ENCODE measurements around the gene EHHADH. TPM values are rescaled to one million over a fixed set of nuclear protein-coding genes. Genes with fewer than 3 reads are reported as not detected.

Gene EHHADH
- total and polyA plus RNA-seq, 8 donors: 7.4 to 13.5 (median 12.0) TPM

GRCh38 chr3:185251272-185251671 is 2.6 kb downstream of the EHHADH start:
- no peaks in the 10 kb centered on the region for H3K9me3 ChIP-seq
- TF ChIP-seq, protein P1, sequence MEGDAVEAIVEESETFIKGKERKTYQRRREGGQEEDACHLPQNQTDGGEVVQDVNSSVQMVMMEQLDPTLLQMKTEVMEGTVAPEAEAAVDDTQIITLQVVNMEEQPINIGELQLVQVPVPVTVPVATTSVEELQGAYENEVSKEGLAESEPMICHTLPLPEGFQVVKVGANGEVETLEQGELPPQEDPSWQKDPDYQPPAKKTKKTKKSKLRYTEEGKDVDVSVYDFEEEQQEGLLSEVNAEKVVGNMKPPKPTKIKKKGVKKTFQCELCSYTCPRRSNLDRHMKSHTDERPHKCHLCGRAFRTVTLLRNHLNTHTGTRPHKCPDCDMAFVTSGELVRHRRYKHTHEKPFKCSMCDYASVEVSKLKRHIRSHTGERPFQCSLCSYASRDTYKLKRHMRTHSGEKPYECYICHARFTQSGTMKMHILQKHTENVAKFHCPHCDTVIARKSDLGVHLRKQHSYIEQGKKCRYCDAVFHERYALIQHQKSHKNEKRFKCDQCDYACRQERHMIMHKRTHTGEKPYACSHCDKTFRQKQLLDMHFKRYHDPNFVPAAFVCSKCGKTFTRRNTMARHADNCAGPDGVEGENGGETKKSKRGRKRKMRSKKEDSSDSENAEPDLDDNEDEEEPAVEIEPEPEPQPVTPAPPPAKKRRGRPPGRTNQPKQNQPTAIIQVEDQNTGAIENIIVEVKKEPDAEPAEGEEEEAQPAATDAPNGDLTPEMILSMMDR (IDR thresholded peaks at IDR 0.05): no peak
- no peaks in the 10 kb centered on the region for H3K4me1 ChIP-seq
- no peak for ATAC-seq
- H3K27ac ChIP-seq: no peak overlapping the region
- no peaks in the 10 kb centered on the region for H3K36me3 ChIP-seq
- no peak for DNase-seq
- intact Hi-C loops (cut with DNase I): no loop called here
- H3K4me3 ChIP-seq: no peak overlapping the region
- no peaks in the 10 kb centered on the region for H3K27me3 ChIP-seq

GRCh38 chr3:185250653-185251052 is 3.2 kb downstream of the EHHADH start:
- intact Hi-C loops (cut with DNase I): no loop called here
- no peak overlapping the region for H3K4me3 ChIP-seq
- H3K9me3 ChIP-seq: no peaks in the 10 kb centered on the region
- H3K4me1 ChIP-seq: no peaks in the 10 kb centered on the region
- DNase-seq: no peak
- H3K27ac ChIP-seq: no peak overlapping the region
- H3K36me3 ChIP-seq: no peaks in the 10 kb centered on the region
- ATAC-seq: no peak
- H3K27me3 ChIP-seq: no peaks in the 10 kb centered on the region
- TF ChIP-seq, protein P1 (IDR thresholded peaks at IDR 0.05): no peak

- Histone ChIP-seq H3K36me3 (no peaks in the 10 kb centered on the region), H3K9me3 (no peaks in the 10 kb centered on the region), H3K4me3 (no peak overlapping the region), H3K4me1 (no peaks in the 10 kb centered on the region), H3K27ac (no peak overlapping the region), H3K27me3 (no peaks in the 10 kb centered on the region)
- no peak for DNase-seq
- TF ChIP-seq, protein P1 (IDR thresholded peaks at IDR 0.05): no peak
- ATAC-seq: no peak
- intact Hi-C loops (cut with DNase I): no loop called here
These were observed 3.6 kb downstream of the EHHADH start for GRCh38 chr3:185250247-185250646.

- intact Hi-C loops (cut with DNase I): no loop called here
- Histone ChIP-seq H3K27me3 (no peaks in the 10 kb centered on the region), H3K4me1 (no peaks in the 10 kb centered on the region), H3K9me3 (peaks cover 0 to 35% of the 10 kb centered on the region in 2 donors), H3K36me3 (no peaks in the 10 kb centered on the region), H3K4me3 (no peak overlapping the region), H3K27ac (no peak overlapping the region)
- ATAC-seq (no peak), DNase-seq (no peak)
- TF ChIP-seq, protein P1 (IDR thresholded peaks at IDR 0.05): no peak
These were observed 11.2 kb downstream of the EHHADH start for GRCh38 chr3:185242642-185243041.

DNA sequence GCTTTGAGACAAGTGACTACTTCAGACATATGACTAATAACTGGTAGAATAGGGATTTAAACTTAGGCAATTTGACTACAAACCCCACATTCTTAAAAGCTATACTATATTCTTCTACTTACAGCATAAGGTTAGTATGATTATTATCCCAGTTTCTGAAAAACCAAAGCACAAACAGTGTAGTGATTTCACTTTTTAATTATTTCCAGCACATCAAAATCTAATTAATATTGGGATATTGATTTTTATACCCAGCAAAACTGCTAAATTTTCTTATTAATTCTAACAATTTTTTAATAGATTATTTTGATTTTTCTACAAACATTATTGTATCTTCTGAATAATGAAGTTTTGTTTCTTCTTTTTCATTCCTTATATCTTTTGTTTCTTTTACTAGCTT is 16.9 kb downstream of the EHHADH start:
- Histone ChIP-seq H3K4me3 (no peak overlapping the region), H3K27me3 (no peaks in the 10 kb centered on the region), H3K4me1 (no peaks in the 10 kb centered on the region), H3K27ac (no peak overlapping the region), H3K9me3 (peaks cover 0 to 60% of the 10 kb centered on the region in 2 donors), H3K36me3 (peaks cover 0 to 33% of the 10 kb centered on the region in 2 donors)
- no peak for ATAC-seq
- intact Hi-C loops (cut with DNase I): no loop called here
- TF ChIP-seq, protein P1 (IDR thresholded peaks at IDR 0.05): no peak
- no peak for DNase-seq
